OCI-LY7 (cell line): ENCODE results near the gene DYNC1I1.

Experiments used
- CTCF ChIP-seq: fragments of 200-600 bp; sonication (generic); conservative IDR thresholded peaks from 2 replicates; pipeline ENCODE4 v1.5.1; 2014; ENCODE audit warnings: mild to moderate bottlenecking, antibody characterized with exemption, low read length, moderate library complexity, mixed read lengths
- EZH2phosphoT487 ChIP-seq: fragments of 200-600 bp; sonication (generic); IDR thresholded peaks from 2 replicates; pipeline ENCODE4 v1.6.1; 2018; ENCODE audit warnings: low read depth, borderline replicate concordance, mild to moderate bottlenecking, mixed run types, antibody characterized with exemption, low read length, moderate library complexity, mixed read lengths

GRCh38 chr7:95929710-95930280 lies 157.4 kb downstream of the DYNC1I1 start:
- TF ChIP-seq CTCF: no peak
- TF ChIP-seq EZH2phosphoT487: no peak
